Measurements from ENCODE around the gene ANKS1A.

The ANKS1A gene

DNA sequence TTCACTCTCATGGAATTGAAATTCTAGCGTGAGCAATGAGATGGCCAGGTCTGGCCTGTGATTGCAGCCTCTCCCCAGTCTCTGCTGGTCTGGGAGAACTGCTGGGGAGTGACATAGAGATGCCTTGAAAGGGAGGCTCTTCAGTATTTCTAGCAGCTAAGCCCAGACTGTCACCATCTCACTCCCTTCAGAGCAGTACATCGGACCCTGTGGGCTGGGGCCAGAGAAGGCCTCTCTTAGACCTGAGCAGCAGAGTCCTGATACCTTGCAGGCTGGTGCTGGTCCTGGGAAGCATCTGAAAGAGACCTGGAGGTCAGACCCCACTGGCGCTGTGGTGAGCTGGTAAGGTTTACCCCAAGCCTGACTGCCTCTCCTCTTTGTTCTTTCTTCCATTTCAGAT, 164.6 kb downstream of the ANKS1A start:
- DNase-seq (ENCODE audit: extremely low read depth, low read depth) = no peak
- TF ChIP-seq CTCF (IDR thresholded peaks at IDR 0.05; ENCODE audit: low read depth, low read length) = no peak

DNA sequence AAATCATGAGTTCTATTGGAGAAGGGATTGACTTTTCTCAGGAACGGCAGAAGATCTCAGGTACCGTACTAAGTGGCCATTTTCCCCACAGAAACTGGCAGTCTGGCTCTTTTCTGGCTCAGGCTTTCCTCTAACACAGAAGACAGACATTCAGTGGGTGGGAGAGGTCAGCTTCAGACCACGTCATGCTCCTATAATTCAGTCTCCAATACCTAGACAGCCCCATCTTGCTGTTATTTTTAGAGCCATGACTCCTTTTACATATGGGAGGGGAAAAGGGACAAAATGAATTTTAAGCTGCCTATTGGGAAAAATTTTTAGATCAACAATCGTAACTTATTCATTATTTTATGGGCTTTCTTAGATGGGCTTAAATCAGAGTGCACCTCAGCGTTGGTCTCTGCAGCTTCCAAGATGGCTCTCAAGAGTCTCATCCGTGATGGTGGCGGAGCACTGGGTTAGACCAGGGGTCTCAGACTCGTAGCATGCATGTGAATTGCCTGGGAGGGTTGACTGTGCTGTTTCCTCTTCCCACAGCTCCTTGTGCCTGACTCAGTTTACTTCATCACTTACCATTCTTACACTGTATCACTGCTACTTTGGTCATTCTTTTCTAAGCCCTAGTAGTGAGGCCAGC, 165.2 kb downstream of the ANKS1A start:
- DNase-seq (ENCODE audit: extremely low read depth, low read depth) = no peak

GRCh38 chr6:35054743-35055130, 165.7 kb downstream of the ANKS1A start:
- no peak for DNase-seq (ENCODE audit: extremely low read depth, low read depth)
- TF ChIP-seq CTCF (IDR thresholded peaks at IDR 0.05; ENCODE audit: low read depth, low read length) = no peak

More for the DNA sequence above, 165.2 kb downstream of the ANKS1A start:
- TF ChIP-seq CTCF (IDR thresholded peaks at IDR 0.05; ENCODE audit: low read depth, low read length) = no peak

DNA sequence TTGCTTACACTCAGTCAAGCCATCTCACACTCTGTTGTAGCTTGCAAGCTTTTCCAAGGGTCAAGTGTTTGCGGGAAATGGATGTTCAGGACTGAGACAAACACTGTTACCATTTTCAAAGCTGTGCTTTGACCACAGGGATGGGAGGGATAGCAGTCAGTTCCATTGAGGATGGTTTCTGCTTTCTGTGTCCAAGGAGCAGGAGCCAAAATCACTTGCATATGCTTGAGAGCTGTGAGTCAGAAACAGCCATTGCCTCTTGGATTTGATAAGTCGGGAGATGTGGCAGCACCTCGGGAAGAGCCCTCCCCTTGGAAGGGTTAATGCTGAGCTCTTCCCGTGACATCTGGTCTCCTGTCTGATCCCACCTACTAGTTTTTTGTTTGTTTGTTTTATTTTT, 166.8 kb downstream of the ANKS1A start:
- TF ChIP-seq CTCF (IDR thresholded peaks at IDR 0.05; ENCODE audit: low read depth, low read length) = no peak
- no peak for DNase-seq (ENCODE audit: extremely low read depth, low read depth)

DNA sequence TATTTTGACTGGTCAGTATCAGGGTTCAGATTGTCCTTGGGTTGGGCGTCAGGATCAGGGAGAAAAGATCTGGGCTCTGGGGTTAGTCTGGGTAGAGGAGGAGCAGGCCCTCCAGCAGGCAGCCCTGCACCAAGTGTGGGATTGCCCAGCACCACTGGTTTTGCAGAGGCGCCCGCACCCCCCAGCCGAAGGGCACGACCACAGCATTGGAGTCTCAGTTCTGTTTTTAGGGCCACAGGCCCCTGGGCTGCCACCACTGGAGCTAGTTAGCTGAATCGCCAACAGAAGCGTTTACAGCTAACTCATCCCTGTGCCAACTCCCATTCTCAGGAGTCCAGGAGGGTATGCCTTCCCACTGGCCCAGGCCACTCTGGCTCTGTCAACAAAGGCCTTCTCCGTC, 167.9 kb downstream of the ANKS1A start:
- no peak for TF ChIP-seq CTCF (IDR thresholded peaks at IDR 0.05; ENCODE audit: low read depth, low read length)

GRCh38 chr6:35057449-35058357, 168.6 kb downstream of the ANKS1A start:
- TF ChIP-seq CTCF (IDR thresholded peaks at IDR 0.05; ENCODE audit: low read depth, low read length) = no peak
- DNase-seq (ENCODE audit: extremely low read depth, low read depth) = no peak

More for the DNA sequence above, 167.9 kb downstream of the ANKS1A start:
- no peak for DNase-seq (ENCODE audit: extremely low read depth, low read depth)

- TF ChIP-seq CTCF (IDR thresholded peaks at IDR 0.05; ENCODE audit: low read depth, low read length) = no peak
- DNase-seq (ENCODE audit: extremely low read depth, low read depth) = no peak
These were observed 169.3 kb downstream of the ANKS1A start for GRCh38 chr6:35058358-35058675.

Measured in AG09319 (cell line).